Osteoblast (primary cell): Measurements from ENCODE around the gene HMGXB3. TPM values are rescaled to one million over a fixed set of nuclear protein-coding genes. Genes with fewer than 3 reads are reported as not detected.

Source experiments
- DNase-seq: peaks from one replicate; pipeline ENCODE4 v3.0.0; 2011; ENCODE audit warnings: low spot score, mixed read lengths; ENCODE audit not compliant: insufficient read length; ENCODE audit errors: missing footprints
- H2AFZ ChIP-seq: 2 replicates; pipeline ENCODE4 v1.6.0; 2011; ENCODE audit warnings: mild to moderate bottlenecking, low read length
- H3K27ac ChIP-seq: 2 replicates; pipeline ENCODE4 v1.5.1; 2011; ENCODE audit warnings: mild to moderate bottlenecking, low read depth, low read length, moderate library complexity
- H3K27me3 ChIP-seq: 2 replicates; pipeline ENCODE4 v1.6.0; 2012; ENCODE audit warnings: mild to moderate bottlenecking, control low read depth, inconsistent platforms, low read length, moderate library complexity; ENCODE audit not compliant: insufficient read depth
- H3K36me3 ChIP-seq: 2 replicates; pipeline ENCODE4 v1.5.1; 2011; ENCODE audit warnings: mild to moderate bottlenecking, low read length, control low read depth, moderate library complexity; ENCODE audit not compliant: insufficient read depth
- H3K4me1 ChIP-seq: 2 replicates; pipeline ENCODE4 v1.5.1; 2011; ENCODE audit warnings: mild to moderate bottlenecking, low read length, control low read depth, moderate library complexity; ENCODE audit not compliant: insufficient read depth
- H3K4me2 ChIP-seq: 2 replicates; pipeline ENCODE4 v1.6.0; 2011; ENCODE audit warnings: mild to moderate bottlenecking, low read length; ENCODE audit not compliant: insufficient read depth
- H3K4me3 ChIP-seq: fragments of 200-600 bp; sonication (generic); 3 replicates; pipeline ENCODE4 v1.5.1; 2012; ENCODE audit warnings: mild to moderate bottlenecking, low read length, inconsistent platforms; ENCODE audit not compliant: insufficient read depth
- H3K79me2 ChIP-seq: 2 replicates; pipeline ENCODE4 v1.6.0; 2012; ENCODE audit warnings: mild to moderate bottlenecking, low read length, control low read depth, inconsistent platforms; ENCODE audit not compliant: insufficient read depth
- H3K9me3 ChIP-seq: 2 replicates; pipeline ENCODE4 v1.5.1; 2011; ENCODE audit warnings: low read depth, low read length, control low read depth
- H4K20me1 ChIP-seq: 2 replicates; pipeline ENCODE4 v1.6.0; 2012; ENCODE audit warnings: mild to moderate bottlenecking, low read length, control low read depth; ENCODE audit not compliant: insufficient read depth
- total RNA-seq: library from RNA; depleted of rRNA; stranded (reverse); fragments of >200 nt; gene quantifications from 2 replicates; pipeline ENCODE4 v1.2.3, GENCODE V29; 2012
- TF ChIP-seq, protein P1 (sequence below): IDR thresholded peaks from 2 replicates; pipeline ENCODE4 v1.5.1; 2011; ENCODE audit warnings: mild to moderate bottlenecking, low read depth, low read length, moderate library complexity; ENCODE audit errors: extremely low read depth

Gene HMGXB3
- total RNA-seq, 1 donor, result 54.3 TPM

DNA sequence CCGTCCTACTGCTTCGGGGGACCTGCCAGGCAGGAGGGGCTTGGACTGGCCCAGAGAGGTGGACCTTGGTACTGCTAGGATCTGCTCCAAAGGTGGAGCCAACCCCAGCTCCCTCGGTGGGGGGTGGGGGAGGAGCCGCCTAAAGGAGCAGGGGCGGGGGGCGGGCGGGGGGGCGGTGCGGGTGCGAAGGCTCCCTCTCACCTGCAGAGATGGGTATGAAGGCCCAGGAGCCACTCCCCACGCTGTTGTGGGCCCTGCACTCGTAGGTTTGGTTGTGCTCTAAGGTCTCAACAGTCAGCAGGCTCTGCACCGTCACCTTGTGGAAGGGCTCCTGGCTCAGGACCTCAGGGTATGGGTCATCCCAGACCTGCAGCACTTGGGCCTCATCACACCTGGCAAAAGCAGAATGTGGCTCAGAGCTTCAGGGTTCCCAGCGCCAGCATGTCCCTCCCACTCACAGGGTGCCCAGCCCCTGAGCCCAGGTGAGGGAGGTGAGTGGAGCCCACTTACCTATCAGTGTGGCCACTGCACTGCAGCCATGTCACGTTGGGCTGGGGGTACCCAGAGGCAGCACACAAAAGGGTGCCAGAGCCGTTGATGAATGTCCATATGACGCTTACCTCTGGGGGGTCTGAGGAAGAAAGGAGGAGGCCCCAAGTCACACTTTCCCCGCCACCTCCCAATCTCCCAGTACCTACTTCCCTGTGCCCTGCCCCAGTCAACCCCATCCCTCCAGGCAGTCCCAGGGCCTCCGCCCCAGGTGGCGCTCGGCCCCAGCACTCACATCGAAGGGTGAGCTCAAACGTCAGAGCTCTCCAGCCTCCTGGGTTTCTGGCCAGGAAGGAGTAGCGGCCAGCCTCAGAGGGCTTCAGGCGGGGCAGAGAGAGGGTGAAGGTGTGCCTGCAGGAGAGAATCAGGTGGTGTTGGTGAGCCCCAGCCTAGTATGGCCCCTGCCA, 69.4 kb downstream of the HMGXB3 start:
- Histone ChIP-seq H3K4me2 (no peak overlapping the region), H3K79me2 (no peaks in the 10 kb centered on the region), H3K36me3 (no peaks in the 10 kb centered on the region), H2AFZ (no peak overlapping the region), H3K9me3 (peaks cover 4% of the 10 kb centered on the region), H3K4me1 (peaks cover 39% of the 10 kb centered on the region), H3K27me3 (no peaks in the 10 kb centered on the region), H3K27ac (no peak overlapping the region), H4K20me1 (no peaks in the 10 kb centered on the region), H3K4me3 (no peak overlapping the region)
- TF ChIP-seq, protein P1, sequence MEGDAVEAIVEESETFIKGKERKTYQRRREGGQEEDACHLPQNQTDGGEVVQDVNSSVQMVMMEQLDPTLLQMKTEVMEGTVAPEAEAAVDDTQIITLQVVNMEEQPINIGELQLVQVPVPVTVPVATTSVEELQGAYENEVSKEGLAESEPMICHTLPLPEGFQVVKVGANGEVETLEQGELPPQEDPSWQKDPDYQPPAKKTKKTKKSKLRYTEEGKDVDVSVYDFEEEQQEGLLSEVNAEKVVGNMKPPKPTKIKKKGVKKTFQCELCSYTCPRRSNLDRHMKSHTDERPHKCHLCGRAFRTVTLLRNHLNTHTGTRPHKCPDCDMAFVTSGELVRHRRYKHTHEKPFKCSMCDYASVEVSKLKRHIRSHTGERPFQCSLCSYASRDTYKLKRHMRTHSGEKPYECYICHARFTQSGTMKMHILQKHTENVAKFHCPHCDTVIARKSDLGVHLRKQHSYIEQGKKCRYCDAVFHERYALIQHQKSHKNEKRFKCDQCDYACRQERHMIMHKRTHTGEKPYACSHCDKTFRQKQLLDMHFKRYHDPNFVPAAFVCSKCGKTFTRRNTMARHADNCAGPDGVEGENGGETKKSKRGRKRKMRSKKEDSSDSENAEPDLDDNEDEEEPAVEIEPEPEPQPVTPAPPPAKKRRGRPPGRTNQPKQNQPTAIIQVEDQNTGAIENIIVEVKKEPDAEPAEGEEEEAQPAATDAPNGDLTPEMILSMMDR, result no peak
- peak; percentile 42 for DNase-seq

DNA sequence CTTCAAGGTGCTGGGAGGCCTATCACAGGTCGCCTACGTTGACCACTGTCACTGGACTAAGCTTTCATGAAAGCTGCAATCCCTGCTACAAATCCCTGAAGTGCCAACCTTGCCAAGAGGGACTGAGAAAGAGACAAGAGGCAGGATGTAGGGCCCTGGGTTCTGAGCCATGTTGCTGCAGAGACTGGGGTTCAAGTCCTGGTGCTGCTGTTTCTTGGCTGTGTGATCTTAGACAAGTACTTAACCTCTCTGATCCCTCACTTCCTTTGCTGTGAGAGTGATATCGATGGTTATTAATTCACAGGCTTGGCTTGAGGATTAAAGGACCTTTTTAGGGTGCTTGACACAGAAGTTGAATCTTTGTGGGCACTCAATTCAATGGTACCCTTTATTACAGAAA, 70.3 kb downstream of the HMGXB3 start:
- H3K36me3 ChIP-seq, result no peaks in the 10 kb centered on the region
- peaks cover 30% of the 10 kb centered on the region for H3K4me1 ChIP-seq
- no peak overlapping the region for H3K4me2 ChIP-seq
- no peak overlapping the region for H3K4me3 ChIP-seq
- H3K27ac ChIP-seq, result no peak overlapping the region
- no peak overlapping the region for H2AFZ ChIP-seq
- no peaks in the 10 kb centered on the region for H3K27me3 ChIP-seq
- H3K9me3 ChIP-seq, result peaks cover 4% of the 10 kb centered on the region
- DNase-seq, result no peak
- TF ChIP-seq, protein P1, result no peak
- H4K20me1 ChIP-seq, result no peaks in the 10 kb centered on the region
- no peaks in the 10 kb centered on the region for H3K79me2 ChIP-seq

DNA sequence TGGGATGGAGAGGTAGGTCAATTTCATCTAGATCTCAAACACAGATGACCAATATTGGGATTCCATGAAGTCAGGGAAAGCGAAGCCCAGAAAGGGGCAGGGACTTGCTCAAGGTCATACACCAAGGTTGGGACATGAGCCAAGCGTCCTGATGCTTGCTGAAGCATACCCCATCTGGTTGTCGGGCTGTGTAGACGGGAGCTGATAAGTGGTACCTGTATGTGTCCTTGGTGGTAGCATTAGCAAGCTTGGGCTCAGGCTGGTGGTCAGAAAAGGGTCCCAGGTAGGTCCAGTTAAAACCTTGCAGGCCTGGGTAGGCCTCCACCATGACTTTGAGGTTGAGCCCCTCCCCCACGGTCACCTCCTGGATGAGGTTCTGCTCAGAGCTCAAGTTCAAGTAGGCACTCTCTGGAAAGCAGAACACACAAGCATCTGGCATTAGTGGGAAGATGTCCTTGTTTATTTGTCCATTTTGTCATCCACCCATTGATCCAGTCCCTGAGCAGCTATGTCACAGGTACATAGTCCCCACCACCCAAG, 72.6 kb downstream of the HMGXB3 start:
- Histone ChIP-seq H3K4me2 (no peak overlapping the region), H3K4me1 (peaks cover 7% of the 10 kb centered on the region), H4K20me1 (no peaks in the 10 kb centered on the region), H2AFZ (no peak overlapping the region), H3K27ac (no peak overlapping the region), H3K79me2 (no peaks in the 10 kb centered on the region), H3K27me3 (no peaks in the 10 kb centered on the region), H3K9me3 (peaks cover 4% of the 10 kb centered on the region), H3K36me3 (no peaks in the 10 kb centered on the region), H3K4me3 (no peak overlapping the region)
- TF ChIP-seq, protein P1, result no peak
- peak; percentile 48 for DNase-seq

DNA sequence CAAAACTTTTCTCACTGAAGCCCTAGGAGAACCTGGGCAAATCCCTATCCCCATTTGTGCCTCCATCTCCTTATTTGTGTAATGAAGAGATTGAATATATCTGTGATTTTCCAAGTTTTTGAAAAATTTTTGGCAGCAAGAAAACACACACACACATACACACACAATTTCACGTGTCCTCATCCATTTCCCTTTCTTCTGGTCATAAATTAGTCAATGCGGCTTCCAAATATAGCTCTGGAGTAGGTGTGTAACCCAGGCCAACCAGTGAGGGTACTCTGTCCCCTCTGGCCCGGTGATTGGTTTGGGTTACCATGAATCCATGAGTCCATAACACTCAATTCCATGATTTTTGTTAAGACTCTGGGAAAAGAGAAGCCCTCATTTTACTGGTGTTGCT, 73.1 kb downstream of the HMGXB3 start:
- no peak overlapping the region for H3K4me3 ChIP-seq
- no peaks in the 10 kb centered on the region for H3K27me3 ChIP-seq
- H3K36me3 ChIP-seq, result no peaks in the 10 kb centered on the region
- peaks cover 4% of the 10 kb centered on the region for H3K9me3 ChIP-seq
- no peak overlapping the region for H3K4me2 ChIP-seq
- no peak overlapping the region for H3K27ac ChIP-seq
- no peaks in the 10 kb centered on the region for H3K79me2 ChIP-seq
- TF ChIP-seq, protein P1, result no peak
- H2AFZ ChIP-seq, result no peak overlapping the region
- no peak for DNase-seq
- H3K4me1 ChIP-seq, result peaks cover 1% of the 10 kb centered on the region
- H4K20me1 ChIP-seq, result no peaks in the 10 kb centered on the region
